Activated T-helper 9 cell treated with anti-CD3 and anti-CD28 coated beads, Interleukin-2, amount 50 U/mL, for 16 hours (primary cell): ENCODE results near the gene CLEC18B.
"Not testable (repeated sequence)": the region's sequence is repeated elsewhere in the genome, so short reads cannot be mapped to it uniquely, and the experiment has no call there.

Experiments
- DNase-seq: peaks from one replicate; pipeline ENCODE4 v3.0.0-alpha.2; 2020; ENCODE audit warnings: low read depth

CLEC18B gene

GRCh38 chr16:74443624-74444346 lies 22.5 kb upstream of the CLEC18B start:
- DNase-seq: not testable (repeated sequence)

- DNase-seq: no peak
Observed at GRCh38 chr16:74439685-74440084, 18.4 kb upstream of the CLEC18B start.

- DNase-seq: no peak
Observed at GRCh38 chr16:74438492-74438979, 17.3 kb upstream of the CLEC18B start.

- no peak for DNase-seq
Observed at GRCh38 chr16:74431516-74431915, 10.2 kb upstream of the CLEC18B start.

- peak; percentile 15 for DNase-seq
Observed at GRCh38 chr16:74430036-74430712, 8.9 kb upstream of the CLEC18B start.

GRCh38 chr16:74428493-74428892 lies 7.2 kb upstream of the CLEC18B start:
- not testable (repeated sequence) for DNase-seq

GRCh38 chr16:74425751-74426150 lies 4.5 kb upstream of the CLEC18B start:
- not testable (repeated sequence) for DNase-seq

GRCh38 chr16:74423721-74424120 lies 2.4 kb upstream of the CLEC18B start:
- DNase-seq: not testable (repeated sequence)

- DNase-seq: not testable (repeated sequence)
Observed at GRCh38 chr16:74422086-74422485, 808 bp upstream of the CLEC18B start.

- not testable (repeated sequence) for DNase-seq
Observed at GRCh38 chr16:74421482-74421785, 156 bp upstream of the CLEC18B start.

GRCh38 chr16:74419811-74420210 lies 1.5 kb downstream of the CLEC18B start:
- not testable (repeated sequence) for DNase-seq

GRCh38 chr16:74417897-74418296 lies 3.4 kb downstream of the CLEC18B start:
- not testable (repeated sequence) for DNase-seq

GRCh38 chr16:74413920-74414319 lies 7.4 kb downstream of the CLEC18B start:
- not testable (repeated sequence) for DNase-seq

GRCh38 chr16:74413485-74413884 lies 7.8 kb downstream of the CLEC18B start:
- DNase-seq: not testable (repeated sequence)

GRCh38 chr16:74412775-74413390 lies 8.4 kb downstream of the CLEC18B start:
- DNase-seq: not testable (repeated sequence)

- DNase-seq: not testable (repeated sequence)
Observed at GRCh38 chr16:74412138-74412774, 9.0 kb downstream of the CLEC18B start.

- not testable (repeated sequence) for DNase-seq
Observed at GRCh38 chr16:74410981-74411380, 10.3 kb downstream of the CLEC18B start.

GRCh38 chr16:74410057-74410957 lies 11.0 kb downstream of the CLEC18B start:
- DNase-seq: not testable (repeated sequence)

GRCh38 chr16:74409185-74409981 lies 11.9 kb downstream of the CLEC18B start:
- DNase-seq: not testable (repeated sequence)

- DNase-seq: not testable (repeated sequence)
Observed at GRCh38 chr16:74407362-74407705, 13.9 kb downstream of the CLEC18B start.
